Measurements from ENCODE around the gene CADM4. TPM values are rescaled to one million over a fixed set of nuclear protein-coding genes. Genes with fewer than 3 reads are reported as not detected.

Gene CADM4
- total RNA-seq, 4 donors from 2014 or later, result 19.8 to 52.5 (median 31.6) TPM

- Histone ChIP-seq H3K27me3 (no peaks in the 10 kb centered on the region), H3K36me3 (peaks cover 0 to 42% of the 10 kb centered on the region in 2 donors), H3K4me3 (no peak overlapping the region), H3K4me1 (peaks cover 0 to 10% (median 0%) of the 10 kb centered on the region in 3 donors), H3K9me3 (no peaks in the 10 kb centered on the region), H3K27ac (no peak overlapping the region)
- no peak for TF ChIP-seq EP300 (IDR thresholded peaks at IDR 0.05)
- TF ChIP-seq POLR2AphosphoS5 (IDR thresholded peaks at IDR 0.05), result no peak
- TF ChIP-seq CTCF (IDR thresholded peaks at IDR 0.05), result no peak
- no peak for TF ChIP-seq POLR2A (IDR thresholded peaks at IDR 0.05)
- ATAC-seq, result no peak
- WGBS, 2 donors (ENCODE audit: low coverage in 1 of 2), result 90 to 100% methylated on average over 2 to 3 of the region's 6 CpGs
Observed at GRCh38 chr19:43648633-43649032, 9.0 kb upstream of the CADM4 start.

GRCh38 chr19:43644181-43644580 is 4.5 kb upstream of the CADM4 start:
- Histone ChIP-seq H3K9me3 (no peaks in the 10 kb centered on the region), H3K27me3 (no peaks in the 10 kb centered on the region), H3K4me3 (no peak overlapping the region), H3K36me3 (peaks cover 0 to 24% of the 10 kb centered on the region in 2 donors), H3K27ac (no peak overlapping the region), H3K4me1 (peaks cover 0 to 12% (median 7%) of the 10 kb centered on the region in 3 donors)
- 80 to 100% methylated on average over 1 to 9 of the region's 13 CpGs for WGBS, 2 donors (ENCODE audit: low coverage in 1 of 2)
- ATAC-seq, result no peak
- no peak for TF ChIP-seq CTCF (IDR thresholded peaks at IDR 0.05)
- no peak for TF ChIP-seq POLR2AphosphoS5 (IDR thresholded peaks at IDR 0.05)
- TF ChIP-seq EP300 (IDR thresholded peaks at IDR 0.05), result no peak
- TF ChIP-seq POLR2A (IDR thresholded peaks at IDR 0.05), result no peak

- Histone ChIP-seq H3K9me3 (no peaks in the 10 kb centered on the region), H3K36me3 (peaks cover 0 to 16% of the 10 kb centered on the region in 2 donors), H3K4me3 (no peak overlapping the region), H3K4me1 (peaks cover 0 to 20% (median 7%) of the 10 kb centered on the region in 3 donors), H3K27ac (no peak overlapping the region), H3K27me3 (no peaks in the 10 kb centered on the region)
- WGBS, 2 donors (ENCODE audit: low coverage in 1 of 2), result 61 to 81% methylated on average over 2 to 3 of the region's 3 CpGs
- no peak for ATAC-seq
- TF ChIP-seq CTCF (IDR thresholded peaks at IDR 0.05), result no peak
- no peak for TF ChIP-seq EP300 (IDR thresholded peaks at IDR 0.05)
- TF ChIP-seq POLR2AphosphoS5 (IDR thresholded peaks at IDR 0.05), result no peak
- TF ChIP-seq POLR2A (IDR thresholded peaks at IDR 0.05), result no peak
Observed at GRCh38 chr19:43643326-43643725, 3.7 kb upstream of the CADM4 start.

- 85 to 86% methylated on average over 4 of the region's 4 CpGs for WGBS, 2 donors (ENCODE audit: low coverage in 1 of 2)
Observed at GRCh38 chr19:43642531-43642930, 2.9 kb upstream of the CADM4 start.

More at GRCh38 chr19:43642531-43642930, 2.9 kb upstream of the CADM4 start:
- no peak for ATAC-seq
- peaks cover 0 to 24% (median 7%) of the 10 kb centered on the region in 3 donors for H3K4me1 ChIP-seq
- H3K27ac ChIP-seq, result no peak overlapping the region
- no peak overlapping the region for H3K4me3 ChIP-seq
- peaks cover 0 to 12% of the 10 kb centered on the region in 2 donors for H3K36me3 ChIP-seq
- no peaks in the 10 kb centered on the region for H3K9me3 ChIP-seq
- no peak for TF ChIP-seq POLR2AphosphoS5 (IDR thresholded peaks at IDR 0.05)
- TF ChIP-seq EP300 (IDR thresholded peaks at IDR 0.05), result no peak
- no peak for TF ChIP-seq CTCF (IDR thresholded peaks at IDR 0.05)
- no peak for TF ChIP-seq POLR2A (IDR thresholded peaks at IDR 0.05)
- H3K27me3 ChIP-seq, result no peaks in the 10 kb centered on the region
